Spleen (tissue), 11 donors: Measurements from ENCODE around the gene SYNDIG1. TPM values are rescaled to one million over a fixed set of nuclear protein-coding genes. Genes with fewer than 3 reads are reported as not detected.
A peak's percentile ranks its signal among the peaks of the same experiment; 100 is the strongest.

Experiments used
- DNase-seq: peaks from one replicate; pipeline ENCODE4 v3.0.0-alpha.2; 2020
- H3K27ac ChIP-seq, 8 donors: fragments of 200-600 bp; sonication (generic) in 7 of 8; 1 replicate in 4 of 8; 2 replicates in 4 of 8; pipeline versions ENCODE4 v1.5.0 to v1.8.0; 2016 to 2021; ENCODE audit warnings: inconsistent platforms in 4 of 8, mild to moderate bottlenecking in 4 of 8, moderate library complexity in 1 of 8
- H3K27me3 ChIP-seq, 7 donors: fragments of 200-600 bp; sonication (generic) in 6 of 7; replicated peaks in 1 of 7; 1 replicate in 4 of 7; 2 replicates in 3 of 7; pipeline versions ENCODE4 v1.5.0 to v1.8.0; 2016 to 2021; ENCODE audit warnings: inconsistent platforms in 3 of 7, mild to moderate bottlenecking in 1 of 7
- H3K36me3 ChIP-seq, 6 donors: fragments of 200-600 bp; sonication (generic) in 5 of 6; 1 replicate in 4 of 6; 2 replicates in 2 of 6; pipeline versions ENCODE4 v1.5.0 to v1.8.0; 2016 to 2021; ENCODE audit warnings: inconsistent platforms in 2 of 6
- H3K4me1 ChIP-seq, 6 donors: fragments of 200-600 bp; sonication (generic) in 5 of 6; 1 replicate in 3 of 6; 2 replicates in 3 of 6; pipeline versions ENCODE4 v1.5.0 to v1.8.0; 2016 to 2021; ENCODE audit warnings: inconsistent platforms in 3 of 6
- H3K4me3 ChIP-seq, 8 donors: fragments of 200-600 bp; sonication (generic) in 7 of 8; 1 replicate in 4 of 8; 2 replicates in 4 of 8; pipeline versions ENCODE4 v1.5.0 to v1.8.0; 2016 to 2021; ENCODE audit warnings: inconsistent platforms in 4 of 8, mild to moderate bottlenecking in 4 of 8, moderate library complexity in 2 of 8
- H3K9me3 ChIP-seq, 8 donors: fragments of 200-600 bp; sonication (generic) in 7 of 8; 1 replicate in 4 of 8; 2 replicates in 4 of 8; pipeline versions ENCODE4 v1.5.0 to v1.8.0; 2016 to 2021; ENCODE audit warnings: inconsistent platforms in 4 of 8
- POLR2A ChIP-seq, 3 donors: fragments of 450-650 bp; IDR thresholded peaks; one replicate each; pipeline ENCODE4 v1.5.1; 2017; ENCODE audit warnings: antibody characterized with exemption in 3 of 3, mild to moderate bottlenecking in 1 of 3
- POLR2AphosphoS5 ChIP-seq, 3 donors: sonication (generic); formaldehyde crosslinking; IDR thresholded peaks; one replicate each; pipeline ENCODE4 v1.5.1; 2017; ENCODE audit warnings: antibody characterized with exemption in 3 of 3
- WGBS, 5 donors: extraction: QIAGEN DNeasy Blood & Tissue Kit in 3 of 5; methylation state at CpG; one replicate each; pipeline versions ENCODE4 v1.1.5 to v1.1.7; 2013 to 2018; 5-methylcytosine and 5-hydroxymethylcytosine counted together
- intact Hi-C: fragments of 100-400 bp; cut with DNase I; formaldehyde crosslinking; loops from one replicate; pipeline ENCODE4 v1.15.0; 2023; ENCODE audit warnings: low total_unique reads
- polyA plus RNA-seq, 3 donors: library from polyadenylated mRNA; stranded (reverse); fragments of 200-250 nt; gene quantifications; one replicate each; pipeline ENCODE4 v1.2.1, GENCODE V29; 2013
- total RNA-seq, 7 donors: library from RNA; depleted of rRNA in 3 of 7; stranded (reverse); fragments of >200 nt in 3 of 7; fragmentation: NEBNext Ultra II Directional in 4 of 7; extraction: Animal tissue kit (Norgen Biotek cat#: 25700) in 4 of 7; gene quantifications; one replicate each; pipeline versions ENCODE4 v1.1.0 to v1.2.1, GENCODE V29; 2016 to 2021
- TF ChIP-seq, protein P1 (sequence below), 11 experiments: fragments of 200-600 bp in 7 of 11; fragments of 450-650 bp in 4 of 11; sonication (generic) in 4 of 11; IDR thresholded peaks in 8 of 11; conservative IDR thresholded peaks in 3 of 11; 1 replicate in 7 of 11; 2 replicates in 4 of 11; pipeline versions ENCODE4 v1.4.0 to v1.8.0; 2016 to 2021; ENCODE audit warnings: antibody characterized with exemption in 11 of 11, inconsistent platforms in 4 of 11, mild to moderate bottlenecking in 1 of 11
- donor health status: healthy with polysubstance abuse.
- donor health status: DM: no; HTN: no; CAD: no; lungs with moderate emphysema.
- donor health status: DM: no; HTN: no; CAD: no.
- donor health status: Bipolar disorder and iron deficiency.
- donor health status: healthy.
- donor health status: DM: no; HTN: no; CAD: no.
- donor health status: DM: yes; HTN: yes; CAD: no.

The SYNDIG1 gene
- total and polyA plus RNA-seq, 10 donors = 0.70 to 3.5 (median 1.3) TPM

DNA sequence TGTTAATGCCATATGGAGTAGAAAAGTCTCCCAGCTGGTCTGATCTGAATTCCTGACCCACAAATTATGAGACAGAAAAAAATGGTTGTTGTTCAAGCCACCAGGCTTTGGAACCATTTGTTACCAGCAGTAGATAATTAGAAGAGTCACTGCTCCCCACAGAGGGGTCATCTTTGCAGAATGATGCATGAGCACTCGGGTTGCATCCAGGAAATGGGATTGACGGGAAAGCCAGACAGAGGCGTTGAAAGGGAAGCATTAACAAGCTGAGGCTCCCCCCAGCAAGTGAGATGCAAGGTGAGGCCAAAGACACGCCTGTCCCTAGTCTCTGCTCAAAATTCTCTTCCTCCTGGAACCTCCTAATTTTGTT, 182.5 kb downstream of the SYNDIG1 start:
- DNase-seq = no peak
- H3K27ac ChIP-seq = no peak overlapping the region
- no peak for TF ChIP-seq POLR2A (IDR thresholded peaks at IDR 0.05)
- TF ChIP-seq, protein P1, sequence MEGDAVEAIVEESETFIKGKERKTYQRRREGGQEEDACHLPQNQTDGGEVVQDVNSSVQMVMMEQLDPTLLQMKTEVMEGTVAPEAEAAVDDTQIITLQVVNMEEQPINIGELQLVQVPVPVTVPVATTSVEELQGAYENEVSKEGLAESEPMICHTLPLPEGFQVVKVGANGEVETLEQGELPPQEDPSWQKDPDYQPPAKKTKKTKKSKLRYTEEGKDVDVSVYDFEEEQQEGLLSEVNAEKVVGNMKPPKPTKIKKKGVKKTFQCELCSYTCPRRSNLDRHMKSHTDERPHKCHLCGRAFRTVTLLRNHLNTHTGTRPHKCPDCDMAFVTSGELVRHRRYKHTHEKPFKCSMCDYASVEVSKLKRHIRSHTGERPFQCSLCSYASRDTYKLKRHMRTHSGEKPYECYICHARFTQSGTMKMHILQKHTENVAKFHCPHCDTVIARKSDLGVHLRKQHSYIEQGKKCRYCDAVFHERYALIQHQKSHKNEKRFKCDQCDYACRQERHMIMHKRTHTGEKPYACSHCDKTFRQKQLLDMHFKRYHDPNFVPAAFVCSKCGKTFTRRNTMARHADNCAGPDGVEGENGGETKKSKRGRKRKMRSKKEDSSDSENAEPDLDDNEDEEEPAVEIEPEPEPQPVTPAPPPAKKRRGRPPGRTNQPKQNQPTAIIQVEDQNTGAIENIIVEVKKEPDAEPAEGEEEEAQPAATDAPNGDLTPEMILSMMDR (IDR thresholded peaks at IDR 0.05 in 8 of 11, conservative IDR thresholded peaks at IDR 0.05 in 3 of 11) = no peak
- no peak for TF ChIP-seq POLR2AphosphoS5 (IDR thresholded peaks at IDR 0.05)
- peaks cover 0 to 6% (median 0%) of the 10 kb centered on the region in 7 donors for H3K27me3 ChIP-seq
- no peak overlapping the region for H3K4me3 ChIP-seq
- 77 to 93% (median 85%) methylated on average over 4 of the region's 4 CpGs for WGBS, 5 donors
- no peaks in the 10 kb centered on the region for H3K9me3 ChIP-seq
- intact Hi-C loops = no loop called here
- H3K36me3 ChIP-seq = no peaks in the 10 kb centered on the region
- H3K4me1 ChIP-seq = no peaks in the 10 kb centered on the region

DNA sequence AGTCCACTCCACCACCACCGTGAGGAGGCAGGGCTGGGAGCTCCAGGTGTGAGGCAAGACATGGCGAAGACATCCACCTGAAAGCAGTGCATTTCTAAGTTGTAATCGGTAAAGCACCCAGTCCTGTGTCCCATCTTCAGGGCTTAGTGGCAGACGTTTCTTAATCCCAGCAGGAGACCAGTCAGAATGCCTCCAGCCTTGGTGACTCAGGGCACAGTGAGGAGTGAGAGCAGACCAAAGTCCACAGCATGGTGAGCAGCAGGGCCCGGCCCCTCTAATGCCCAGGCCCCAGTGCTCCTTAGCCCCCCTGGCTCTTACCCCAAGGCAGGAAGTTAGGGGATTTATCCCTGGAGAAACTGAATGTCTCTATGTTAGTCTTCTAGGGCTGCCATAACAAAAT, 183.9 kb downstream of the SYNDIG1 start:
- Histone ChIP-seq H3K4me3 (no peak overlapping the region), H3K27ac (no peak overlapping the region), H3K27me3 (peaks cover 0 to 2% (median 0%) of the 10 kb centered on the region in 7 donors), H3K9me3 (no peaks in the 10 kb centered on the region), H3K36me3 (no peaks in the 10 kb centered on the region), H3K4me1 (no peaks in the 10 kb centered on the region)
- intact Hi-C loops = no loop called here
- no peak for TF ChIP-seq POLR2AphosphoS5 (IDR thresholded peaks at IDR 0.05)
- TF ChIP-seq, protein P1 (IDR thresholded peaks at IDR 0.05 in 8 of 11, conservative IDR thresholded peaks at IDR 0.05 in 3 of 11) = no peak
- no peak for TF ChIP-seq POLR2A (IDR thresholded peaks at IDR 0.05)
- DNase-seq = peak; percentile 56
- WGBS, 5 donors = 77 to 96% (median 90%) methylated on average over 4 to 5 of the region's 5 CpGs

DNA sequence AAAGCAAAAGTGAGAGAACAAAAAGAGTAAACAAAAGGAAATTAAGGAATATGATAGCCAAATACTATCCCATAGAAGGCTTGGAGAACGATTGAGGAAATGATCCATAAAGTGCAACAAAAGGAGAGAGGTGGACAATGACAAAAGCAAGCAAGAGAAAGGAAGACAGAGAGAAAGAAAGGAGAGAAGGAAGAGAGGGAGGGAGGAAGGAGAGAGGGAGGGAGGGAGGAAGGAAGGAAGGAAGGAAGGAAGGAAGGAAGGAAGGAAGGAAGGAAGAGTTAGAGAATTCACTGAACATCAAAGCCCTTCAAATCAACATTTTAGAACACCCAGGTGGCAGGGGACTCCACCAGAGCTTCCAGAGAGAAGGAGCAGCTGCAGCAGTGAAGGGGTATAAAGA, 185.0 kb downstream of the SYNDIG1 start:
- intact Hi-C loops = no loop called here
- DNase-seq = no peak
- Histone ChIP-seq H3K27me3 (peaks cover 0 to 5% (median 0%) of the 10 kb centered on the region in 7 donors), H3K4me1 (no peaks in the 10 kb centered on the region), H3K27ac (no peak overlapping the region), H3K36me3 (no peaks in the 10 kb centered on the region), H3K4me3 (no peak overlapping the region), H3K9me3 (no peaks in the 10 kb centered on the region)
- WGBS, 5 donors = 36 to 57% (median 50%) methylated on average over 1 of the region's 1 CpG
- TF ChIP-seq, protein P1 (IDR thresholded peaks at IDR 0.05 in 8 of 11, conservative IDR thresholded peaks at IDR 0.05 in 3 of 11) = no peak

DNA sequence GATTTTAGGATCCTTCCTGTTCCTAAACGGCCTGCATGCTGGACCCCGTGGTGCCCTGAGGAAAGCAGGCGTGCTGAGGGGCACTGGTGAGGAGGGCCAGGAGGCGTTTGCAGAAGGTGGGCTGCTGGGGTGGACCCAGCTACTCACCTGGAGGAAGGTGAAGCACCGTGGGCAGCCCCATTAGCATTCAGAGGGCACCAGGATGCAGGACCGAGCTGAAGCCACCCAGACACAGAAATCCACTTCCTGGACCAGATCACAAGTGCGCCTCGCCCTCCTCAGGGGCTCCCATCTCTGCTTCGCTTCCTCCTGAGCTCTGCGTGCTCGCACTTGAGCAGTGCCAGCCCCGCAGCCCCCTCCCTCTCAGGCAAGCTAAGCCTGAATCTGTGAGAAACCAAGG, 187.0 kb downstream of the SYNDIG1 start:
- TF ChIP-seq POLR2A (IDR thresholded peaks at IDR 0.05) (no peak), POLR2AphosphoS5 (IDR thresholded peaks at IDR 0.05) (no peak)
- TF ChIP-seq, protein P1 (IDR thresholded peaks at IDR 0.05 in 8 of 11, conservative IDR thresholded peaks at IDR 0.05 in 3 of 11) = no peak
- WGBS, 5 donors = 80 to 86% (median 85%) methylated on average over 10 to 12 of the region's 12 CpGs
- Histone ChIP-seq H3K36me3 (no peaks in the 10 kb centered on the region), H3K27me3 (peaks cover 0 to 9% (median 0%) of the 10 kb centered on the region in 7 donors), H3K4me3 (no peak overlapping the region), H3K27ac (no peak overlapping the region), H3K9me3 (no peaks in the 10 kb centered on the region), H3K4me1 (no peaks in the 10 kb centered on the region)
- intact Hi-C loops = no loop called here
- no peak for DNase-seq
